Ishikawa (cell line): ENCODE results near the gene HIF1A.

Source experiments
- CEBPB ChIP-seq: IDR thresholded peaks from 2 replicates; pipeline ENCODE4 v1.6.1; 2012
- CREB1 ChIP-seq: IDR thresholded peaks from 2 replicates; pipeline ENCODE4 v1.6.1; 2012; ENCODE audit warnings: low read depth
- EGR1 ChIP-seq: IDR thresholded peaks from 2 replicates; pipeline ENCODE4 v1.6.1; 2012
- EP300 ChIP-seq: IDR thresholded peaks from 2 replicates; pipeline ENCODE4 v1.6.1; 2012; ENCODE audit warnings: borderline replicate concordance
- FOXM1 ChIP-seq: IDR thresholded peaks from 2 replicates; pipeline ENCODE4 v1.6.1; 2012; ENCODE audit warnings: low read depth, borderline replicate concordance
- TAF1 ChIP-seq: IDR thresholded peaks from 2 replicates; pipeline ENCODE4 v1.6.1; 2012; ENCODE audit warnings: low read depth, mild to moderate bottlenecking
- TCF12 ChIP-seq: IDR thresholded peaks from 2 replicates; pipeline ENCODE4 v1.6.1; 2012; ENCODE audit warnings: low read depth
- YY1 ChIP-seq: IDR thresholded peaks from 2 replicates; pipeline ENCODE4 v1.6.1; 2012; ENCODE audit warnings: low read depth
- TF ChIP-seq, protein P1 (sequence below): IDR thresholded peaks from 2 replicates; pipeline ENCODE4 v1.6.1; 2012
- TF ChIP-seq, protein P2 (sequence below): IDR thresholded peaks from 2 replicates; pipeline ENCODE4 v1.6.1; 2012; ENCODE audit warnings: low read depth, mild to moderate bottlenecking
- TF ChIP-seq, protein P3 (sequence below): IDR thresholded peaks from 2 replicates; pipeline ENCODE4 v1.6.1; 2012

DNA sequence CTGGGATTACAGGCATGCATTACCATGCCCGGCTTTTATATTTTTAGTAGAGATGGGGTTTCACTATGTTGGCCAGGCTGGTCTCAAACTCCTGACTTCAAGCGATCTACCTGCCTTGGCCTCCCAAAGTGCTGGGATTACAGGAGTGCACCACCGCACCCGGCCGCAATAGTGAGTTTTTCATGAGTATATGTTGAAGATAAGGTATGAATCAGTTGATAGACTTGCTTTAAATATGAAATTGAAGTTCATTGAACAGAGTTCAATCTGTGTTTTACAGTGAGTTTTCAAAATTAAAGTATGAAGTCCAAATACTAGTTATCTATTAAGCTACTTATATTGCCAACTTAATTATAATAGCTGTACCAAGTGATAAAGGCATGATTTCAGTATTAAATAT lies 102.0 kb downstream of the HIF1A start:
- TF ChIP-seq, protein P1, sequence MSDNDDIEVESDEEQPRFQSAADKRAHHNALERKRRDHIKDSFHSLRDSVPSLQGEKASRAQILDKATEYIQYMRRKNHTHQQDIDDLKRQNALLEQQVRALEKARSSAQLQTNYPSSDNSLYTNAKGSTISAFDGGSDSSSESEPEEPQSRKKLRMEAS: no peak
- TF ChIP-seq CREB1 (no peak), TAF1 (no peak), EGR1 (no peak), CEBPB (no peak), FOXM1 (no peak), EP300 (no peak), TCF12 (no peak), YY1 (no peak)
- TF ChIP-seq, protein P2, sequence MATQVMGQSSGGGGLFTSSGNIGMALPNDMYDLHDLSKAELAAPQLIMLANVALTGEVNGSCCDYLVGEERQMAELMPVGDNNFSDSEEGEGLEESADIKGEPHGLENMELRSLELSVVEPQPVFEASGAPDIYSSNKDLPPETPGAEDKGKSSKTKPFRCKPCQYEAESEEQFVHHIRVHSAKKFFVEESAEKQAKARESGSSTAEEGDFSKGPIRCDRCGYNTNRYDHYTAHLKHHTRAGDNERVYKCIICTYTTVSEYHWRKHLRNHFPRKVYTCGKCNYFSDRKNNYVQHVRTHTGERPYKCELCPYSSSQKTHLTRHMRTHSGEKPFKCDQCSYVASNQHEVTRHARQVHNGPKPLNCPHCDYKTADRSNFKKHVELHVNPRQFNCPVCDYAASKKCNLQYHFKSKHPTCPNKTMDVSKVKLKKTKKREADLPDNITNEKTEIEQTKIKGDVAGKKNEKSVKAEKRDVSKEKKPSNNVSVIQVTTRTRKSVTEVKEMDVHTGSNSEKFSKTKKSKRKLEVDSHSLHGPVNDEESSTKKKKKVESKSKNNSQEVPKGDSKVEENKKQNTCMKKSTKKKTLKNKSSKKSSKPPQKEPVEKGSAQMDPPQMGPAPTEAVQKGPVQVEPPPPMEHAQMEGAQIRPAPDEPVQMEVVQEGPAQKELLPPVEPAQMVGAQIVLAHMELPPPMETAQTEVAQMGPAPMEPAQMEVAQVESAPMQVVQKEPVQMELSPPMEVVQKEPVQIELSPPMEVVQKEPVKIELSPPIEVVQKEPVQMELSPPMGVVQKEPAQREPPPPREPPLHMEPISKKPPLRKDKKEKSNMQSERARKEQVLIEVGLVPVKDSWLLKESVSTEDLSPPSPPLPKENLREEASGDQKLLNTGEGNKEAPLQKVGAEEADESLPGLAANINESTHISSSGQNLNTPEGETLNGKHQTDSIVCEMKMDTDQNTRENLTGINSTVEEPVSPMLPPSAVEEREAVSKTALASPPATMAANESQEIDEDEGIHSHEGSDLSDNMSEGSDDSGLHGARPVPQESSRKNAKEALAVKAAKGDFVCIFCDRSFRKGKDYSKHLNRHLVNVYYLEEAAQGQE: no peak
- TF ChIP-seq, protein P3, sequence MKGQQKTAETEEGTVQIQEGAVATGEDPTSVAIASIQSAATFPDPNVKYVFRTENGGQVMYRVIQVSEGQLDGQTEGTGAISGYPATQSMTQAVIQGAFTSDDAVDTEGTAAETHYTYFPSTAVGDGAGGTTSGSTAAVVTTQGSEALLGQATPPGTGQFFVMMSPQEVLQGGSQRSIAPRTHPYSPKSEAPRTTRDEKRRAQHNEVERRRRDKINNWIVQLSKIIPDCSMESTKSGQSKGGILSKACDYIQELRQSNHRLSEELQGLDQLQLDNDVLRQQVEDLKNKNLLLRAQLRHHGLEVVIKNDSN: no peak
